H1 (cell line): Measurements from ENCODE around the gene PEAK3. TPM values are rescaled to one million over a fixed set of nuclear protein-coding genes. Genes with fewer than 3 reads are reported as not detected.

Experiments used
- ASH2L ChIP-seq: fragments of 200-600, 300-600 bp; sonication (generic); IDR thresholded peaks from one replicate; pipeline ENCODE4 v1.7.1; 2017; ENCODE audit warnings: low read length
- CBX5 ChIP-seq: fragments of 300-800, 300-1000 bp; sonication (generic); IDR thresholded peaks from 2 replicates; pipeline ENCODE4 v1.7.1; 2016; ENCODE audit warnings: antibody characterized with exemption, low read length, low read depth
- CTBP2 ChIP-seq: IDR thresholded peaks from 2 replicates; pipeline ENCODE4 v1.7.0; 2011; ENCODE audit warnings: borderline replicate concordance, mild to moderate bottlenecking, moderate library complexity, mixed read lengths, low read length; ENCODE audit not compliant: insufficient read depth, insufficient read length
- KDM1A ChIP-seq: fragments of 200-600, 300-600 bp; sonication (generic); IDR thresholded peaks from 2 replicates; pipeline ENCODE4 v1.7.1; 2016; ENCODE audit warnings: mild to moderate bottlenecking, low read length, borderline replicate concordance
- MAFK ChIP-seq: IDR thresholded peaks from 2 replicates; pipeline ENCODE4 v1.6.1; 2012; ENCODE audit warnings: low read depth, mild to moderate bottlenecking, improper control_type of control experiment, low read length
- POLR2AphosphoS5 ChIP-seq: IDR thresholded peaks from 2 replicates; pipeline ENCODE4 v1.6.1; 2011; ENCODE audit warnings: low read depth, low read length
- SIN3A ChIP-seq, 2 experiments: IDR thresholded peaks in 1 of 2; conservative IDR thresholded peaks in 1 of 2; 2 replicates each; pipeline ENCODE4 v1.6.1; 2011 to 2012; ENCODE audit warnings: low read length in 2 of 2, improper control_type of control experiment in 1 of 2, low read depth in 1 of 2, mild to moderate bottlenecking in 1 of 2
- TBP ChIP-seq: IDR thresholded peaks from 2 replicates; pipeline ENCODE4 v1.6.1; 2011; ENCODE audit warnings: low read depth, low read length, improper control_type of control experiment
- polyA plus RNA-seq, 7 experiments: library from polyadenylated mRNA; depleted of rRNA in 3 of 7; stranded (reverse) in 5 of 7; unstranded in 2 of 7; fragments of >200 nt in 5 of 7; fragments of 200-250 nt in 2 of 7; gene quantifications; 1 replicate in 5 of 7; 2 replicates in 1 of 7; 4 replicates in 1 of 7; pipeline versions ENCODE4 v1.2.1 to v1.2.3, GENCODE V29; 2011 to 2013; ENCODE audit warnings: missing spikeins in 2 of 7, mixed read lengths in 2 of 7
- total RNA-seq: library from RNA; stranded (reverse); fragmentation: NEBNext Ultra II Directional; extraction: Animal tissue kit (Norgen Biotek cat#: 25700); gene quantifications from 2 replicates; pipeline ENCODE4 v1.2.1, GENCODE V29; 2021

PEAK3 gene
- total and polyA plus RNA-seq, 2 of the 8 experiments (the other 6 are each of a cell fraction or from before 2014, with no cell fraction given): not detected

GRCh38 chr19:2236314-2237050 lies 45.5 kb downstream of the PEAK3 start, which contains the start of the genes PLEKHJ1 and SF3A2 (continued):
- TF ChIP-seq MAFK: no peak
- TF ChIP-seq ASH2L: peak; percentile 64
- TF ChIP-seq KDM1A: no peak
- TF ChIP-seq TBP: peak; percentile 79
- no peak for TF ChIP-seq CBX5
- no peak for TF ChIP-seq CTBP2
- TF ChIP-seq POLR2AphosphoS5: peak; percentile 85; the same call in 1 of the 2 replicates
- TF ChIP-seq SIN3A (conservative IDR thresholded peaks at IDR 0.05 in 1 of 2, IDR thresholded peaks at IDR 0.05 in 1 of 2; ENCODE audit: low read depth in 1 of 2, low read length in 2 of 2): peak in 1 of 2 experiments; percentile 89; a peak in 2 of 4 replicates
